ENCODE results near the gene ZPBP2. TPM values are rescaled to one million over a fixed set of nuclear protein-coding genes. Genes with fewer than 3 reads are reported as not detected.
"Not testable (repeated sequence)": the region's sequence is repeated elsewhere in the genome, so short reads cannot be mapped to it uniquely, and the experiment has no call there.

Gene ZPBP2
- total RNA-seq, 4 donors from 2014 or later, result not detected

DNA sequence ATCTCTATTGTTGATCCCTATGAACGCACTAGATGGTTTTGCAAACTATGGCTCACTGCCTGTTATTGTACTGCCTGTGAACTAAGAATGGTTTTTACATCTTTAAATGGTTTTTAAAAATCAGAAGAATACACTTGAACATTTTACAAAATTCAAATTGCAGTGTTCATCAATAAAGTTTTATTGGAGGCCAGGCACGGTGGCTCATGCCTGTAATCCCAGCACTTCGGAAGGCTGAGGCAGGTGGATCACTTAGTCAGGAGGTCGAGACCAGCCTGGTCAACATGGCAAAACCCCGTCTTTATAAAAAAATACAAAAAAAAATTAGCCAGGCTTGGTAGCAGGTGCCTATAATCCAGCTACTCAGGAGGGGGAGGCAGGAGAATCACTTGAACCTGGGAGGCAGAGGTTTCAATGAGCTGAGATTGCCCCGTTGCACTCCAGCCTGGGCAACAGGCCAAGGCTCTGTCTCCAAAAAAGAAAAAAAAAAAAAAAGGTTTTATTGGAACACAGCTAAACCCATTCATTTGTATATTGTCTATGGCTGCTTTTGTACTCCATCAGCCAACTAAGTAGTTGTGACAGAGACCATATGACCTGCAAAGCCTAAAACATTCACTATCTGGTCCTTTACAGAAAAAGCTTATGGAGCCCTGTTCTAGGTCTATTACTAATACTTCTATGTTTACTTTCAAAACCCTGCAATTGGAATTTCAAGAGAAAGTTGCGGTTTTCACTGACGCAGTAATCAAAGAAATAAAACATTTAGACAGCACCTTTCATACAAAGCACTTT is 22.8 kb upstream of the ZPBP2 start:
- DNase-seq (ENCODE audit: extremely low spot score), result no peak
- H3K36me3 ChIP-seq, result no peaks in the 10 kb centered on the region
- intact Hi-C loops (cut with DNase I), result no loop called here
- TF ChIP-seq POLR2A (IDR thresholded peaks at IDR 0.05; ENCODE audit: low read depth), result no peak
- TF ChIP-seq, protein P1, sequence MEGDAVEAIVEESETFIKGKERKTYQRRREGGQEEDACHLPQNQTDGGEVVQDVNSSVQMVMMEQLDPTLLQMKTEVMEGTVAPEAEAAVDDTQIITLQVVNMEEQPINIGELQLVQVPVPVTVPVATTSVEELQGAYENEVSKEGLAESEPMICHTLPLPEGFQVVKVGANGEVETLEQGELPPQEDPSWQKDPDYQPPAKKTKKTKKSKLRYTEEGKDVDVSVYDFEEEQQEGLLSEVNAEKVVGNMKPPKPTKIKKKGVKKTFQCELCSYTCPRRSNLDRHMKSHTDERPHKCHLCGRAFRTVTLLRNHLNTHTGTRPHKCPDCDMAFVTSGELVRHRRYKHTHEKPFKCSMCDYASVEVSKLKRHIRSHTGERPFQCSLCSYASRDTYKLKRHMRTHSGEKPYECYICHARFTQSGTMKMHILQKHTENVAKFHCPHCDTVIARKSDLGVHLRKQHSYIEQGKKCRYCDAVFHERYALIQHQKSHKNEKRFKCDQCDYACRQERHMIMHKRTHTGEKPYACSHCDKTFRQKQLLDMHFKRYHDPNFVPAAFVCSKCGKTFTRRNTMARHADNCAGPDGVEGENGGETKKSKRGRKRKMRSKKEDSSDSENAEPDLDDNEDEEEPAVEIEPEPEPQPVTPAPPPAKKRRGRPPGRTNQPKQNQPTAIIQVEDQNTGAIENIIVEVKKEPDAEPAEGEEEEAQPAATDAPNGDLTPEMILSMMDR (IDR thresholded peaks at IDR 0.05), result no peak
- TF ChIP-seq POLR2AphosphoS5 (IDR thresholded peaks at IDR 0.05), result no peak
- no peak for TF ChIP-seq EP300 (IDR thresholded peaks at IDR 0.05)
- H3K9me3 ChIP-seq, result no peaks in the 10 kb centered on the region
- H3K27ac ChIP-seq (replicated peaks in 1 of 4), result no peak overlapping the region
- WGBS, result 67% methylated on average over 8 of the region's 8 CpGs
- H3K4me3 ChIP-seq, result no peak overlapping the region
- H3K27me3 ChIP-seq, result peaks cover 0 to 83% (median 0%) of the 10 kb centered on the region in 4 donors
- no peaks in the 10 kb centered on the region for H3K4me1 ChIP-seq

DNA sequence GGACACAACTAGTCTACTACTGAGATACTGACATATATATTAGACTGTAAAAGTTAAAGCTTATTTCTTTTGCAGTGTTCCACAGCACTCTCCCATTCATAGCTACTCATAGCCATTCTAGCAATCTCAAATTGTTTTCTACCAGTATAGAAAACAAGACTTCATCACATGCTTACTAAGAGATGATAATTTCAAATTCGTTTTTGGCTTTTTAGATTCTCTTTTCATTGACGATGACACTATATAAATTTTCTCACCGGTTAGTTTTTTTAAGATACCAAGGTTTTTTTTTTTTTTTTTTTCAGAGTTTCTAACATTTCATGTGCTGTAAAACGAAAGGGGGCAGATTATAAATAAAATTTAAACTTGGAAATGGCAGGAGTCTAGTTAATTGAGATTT is 21.8 kb upstream of the ZPBP2 start:
- peaks cover 0 to 76% (median 0%) of the 10 kb centered on the region in 4 donors for H3K27me3 ChIP-seq
- H3K4me3 ChIP-seq, result no peak overlapping the region
- H3K36me3 ChIP-seq, result no peaks in the 10 kb centered on the region
- TF ChIP-seq POLR2AphosphoS5 (IDR thresholded peaks at IDR 0.05), result no peak
- TF ChIP-seq EP300 (IDR thresholded peaks at IDR 0.05), result no peak
- TF ChIP-seq, protein P1 (IDR thresholded peaks at IDR 0.05), result no peak
- TF ChIP-seq POLR2A (IDR thresholded peaks at IDR 0.05; ENCODE audit: low read depth), result no peak
- no peak overlapping the region for H3K27ac ChIP-seq (replicated peaks in 1 of 4)
- H3K4me1 ChIP-seq, result no peaks in the 10 kb centered on the region
- H3K9me3 ChIP-seq, result no peaks in the 10 kb centered on the region
- WGBS, result 70% methylated on average over 4 of the region's 4 CpGs
- DNase-seq (ENCODE audit: extremely low spot score), result no peak
- intact Hi-C loops (cut with DNase I), result no loop called here

DNA sequence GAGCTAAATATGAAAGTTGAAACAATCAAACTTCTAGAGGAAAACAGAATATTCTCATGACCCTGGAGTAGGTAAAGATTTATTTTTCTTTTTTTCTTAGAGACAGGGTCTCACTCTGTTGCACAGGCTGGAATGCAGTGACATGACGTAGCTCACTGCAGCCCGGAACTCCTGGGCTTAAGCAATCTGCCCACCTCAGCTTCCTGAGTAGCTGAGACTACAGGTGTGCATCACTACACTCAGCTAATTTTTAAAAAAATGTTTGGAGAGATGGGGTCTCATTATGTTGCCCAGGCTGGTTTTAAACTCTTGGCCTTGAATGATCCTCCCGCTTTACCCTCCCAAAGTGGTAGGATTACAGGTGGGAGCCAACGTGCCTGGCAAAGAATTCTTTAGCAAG is 19.4 kb upstream of the ZPBP2 start:
- no peaks in the 10 kb centered on the region for H3K4me1 ChIP-seq
- no peak overlapping the region for H3K27ac ChIP-seq (replicated peaks in 1 of 4)
- peaks cover 0 to 69% (median 0%) of the 10 kb centered on the region in 4 donors for H3K27me3 ChIP-seq
- intact Hi-C loops (cut with DNase I), result no loop called here
- no peak for TF ChIP-seq EP300 (IDR thresholded peaks at IDR 0.05)
- TF ChIP-seq, protein P1 (IDR thresholded peaks at IDR 0.05), result no peak
- TF ChIP-seq POLR2AphosphoS5 (IDR thresholded peaks at IDR 0.05), result no peak
- no peak for TF ChIP-seq POLR2A (IDR thresholded peaks at IDR 0.05; ENCODE audit: low read depth)
- no peaks in the 10 kb centered on the region for H3K36me3 ChIP-seq
- WGBS, result 47% methylated on average over 4 of the region's 4 CpGs
- H3K9me3 ChIP-seq, result no peaks in the 10 kb centered on the region
- no peak overlapping the region for H3K4me3 ChIP-seq
- no peak for DNase-seq (ENCODE audit: extremely low spot score)

DNA sequence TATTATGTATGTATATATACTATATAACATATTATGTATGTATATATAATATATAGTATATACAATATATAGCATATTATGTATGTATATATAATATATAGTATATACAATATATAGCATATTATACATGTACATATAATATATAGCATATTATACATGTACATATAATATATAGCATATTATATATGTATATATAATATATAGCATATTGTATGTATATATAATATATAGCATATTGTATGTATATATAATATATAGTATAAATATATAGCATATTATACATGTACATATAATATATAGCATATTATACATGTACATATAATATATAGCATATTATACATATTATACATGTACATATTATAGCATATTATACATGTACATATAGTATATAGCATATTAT is 17.8 kb upstream of the ZPBP2 start:
- H3K4me1 ChIP-seq; DNase-seq (ENCODE audit: extremely low spot score); H3K36me3 ChIP-seq; H3K27ac ChIP-seq (replicated peaks in 1 of 4); H3K4me3 ChIP-seq; intact Hi-C loops (cut with DNase I); H3K9me3 ChIP-seq: not testable (repeated sequence)
- H3K27me3 ChIP-seq, result peaks cover 0 to 59% (median 0%) of the 10 kb centered on the region in 4 donors

DNA sequence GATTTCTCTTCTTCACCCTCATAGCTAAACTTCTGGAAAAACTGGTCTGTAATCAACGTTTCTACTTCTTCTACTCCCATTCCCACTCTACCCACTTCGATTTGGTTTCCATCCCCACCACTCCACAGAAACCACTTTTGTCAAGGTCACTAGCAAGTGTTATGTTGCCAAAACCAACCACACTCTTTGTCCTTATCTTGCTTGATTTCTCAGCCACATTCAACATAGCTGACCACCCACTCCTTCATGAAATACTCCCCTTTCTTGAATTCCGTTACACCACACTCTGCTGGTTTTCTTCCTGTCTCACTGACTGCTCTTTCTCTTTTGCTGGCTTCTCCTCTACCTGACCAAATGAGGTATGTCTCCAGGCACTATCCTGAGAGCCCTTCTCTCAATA is 15.8 kb upstream of the ZPBP2 start:
- Histone ChIP-seq H3K4me1 (no peaks in the 10 kb centered on the region), H3K36me3 (no peaks in the 10 kb centered on the region), H3K27me3 (peaks cover 0 to 42% (median 0%) of the 10 kb centered on the region in 4 donors), H3K27ac (replicated peaks in 1 of 4) (no peak overlapping the region), H3K4me3 (no peak overlapping the region), H3K9me3 (no peaks in the 10 kb centered on the region)
- WGBS, result 56% methylated on average over 3 of the region's 3 CpGs
- intact Hi-C loops (cut with DNase I), result no loop called here
- DNase-seq (ENCODE audit: extremely low spot score), result no peak
- no peak for TF ChIP-seq POLR2AphosphoS5 (IDR thresholded peaks at IDR 0.05)

DNA sequence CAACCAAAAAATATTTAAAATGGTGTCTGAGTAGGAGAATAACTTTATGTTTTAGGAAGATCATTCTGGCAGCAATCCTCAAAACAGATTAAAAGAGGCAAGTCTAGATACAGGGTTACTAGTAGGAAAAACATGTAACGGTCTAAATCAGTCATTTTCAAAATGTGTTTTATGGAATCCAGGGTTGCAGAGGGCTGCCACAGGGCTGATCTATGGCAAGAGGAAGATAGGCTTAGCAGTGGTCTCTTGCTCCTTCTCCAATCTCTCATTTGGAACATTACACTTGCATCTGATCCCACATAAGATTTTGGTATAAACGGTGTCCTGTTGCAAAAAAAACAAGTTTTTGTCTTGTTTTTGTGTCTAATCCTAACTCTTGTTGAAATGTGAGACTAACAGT is 13.1 kb upstream of the ZPBP2 start:
- no peak overlapping the region for H3K4me3 ChIP-seq
- TF ChIP-seq POLR2AphosphoS5 (IDR thresholded peaks at IDR 0.05), result no peak
- no peak for TF ChIP-seq EP300 (IDR thresholded peaks at IDR 0.05)
- no peak for TF ChIP-seq POLR2A (IDR thresholded peaks at IDR 0.05; ENCODE audit: low read depth)
- TF ChIP-seq, protein P1 (IDR thresholded peaks at IDR 0.05), result no peak
- H3K4me1 ChIP-seq, result no peaks in the 10 kb centered on the region
- peaks cover 0 to 34% (median 0%) of the 10 kb centered on the region in 4 donors for H3K27me3 ChIP-seq
- 83% methylated on average over 2 of the region's 2 CpGs for WGBS
- H3K9me3 ChIP-seq, result no peaks in the 10 kb centered on the region
- intact Hi-C loops (cut with DNase I), result no loop called here
- no peaks in the 10 kb centered on the region for H3K36me3 ChIP-seq
- DNase-seq (ENCODE audit: extremely low spot score), result no peak
- no peak overlapping the region for H3K27ac ChIP-seq (replicated peaks in 1 of 4)

DNA sequence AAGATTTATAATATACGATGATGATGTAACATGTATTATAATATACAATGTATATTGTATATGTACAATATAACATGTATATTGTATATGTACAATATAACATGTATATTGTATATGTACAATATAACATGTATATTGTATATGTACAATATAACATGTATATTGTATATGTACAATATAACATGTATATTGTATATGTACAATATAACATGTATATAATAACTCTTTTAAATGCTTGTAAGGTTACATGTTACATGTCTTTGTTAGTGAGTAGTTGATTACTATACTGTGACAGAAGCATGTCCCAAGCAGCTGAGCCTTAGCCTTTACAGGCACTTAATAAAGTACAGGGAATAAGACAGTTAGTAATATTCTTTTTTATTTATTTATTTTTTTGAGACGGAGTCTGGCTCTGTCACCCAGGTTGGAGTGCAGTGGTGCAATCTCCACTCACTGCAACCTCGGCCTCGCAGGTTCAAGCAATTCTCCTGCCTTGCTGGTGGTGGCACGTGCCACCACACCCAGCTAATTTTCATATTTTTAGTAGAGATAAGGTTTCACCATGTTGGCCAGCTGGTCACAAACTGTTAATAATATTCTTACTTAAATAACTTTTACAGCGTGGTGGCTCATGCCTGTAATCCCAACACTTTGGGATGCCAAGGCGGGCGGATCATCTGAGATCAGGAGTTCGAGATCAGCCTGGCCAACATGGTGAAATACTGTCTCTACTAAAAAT is 11.9 kb upstream of the ZPBP2 start:
- DNase-seq (ENCODE audit: extremely low spot score); H3K36me3 ChIP-seq; H3K27ac ChIP-seq (replicated peaks in 1 of 4); intact Hi-C loops (cut with DNase I); H3K9me3 ChIP-seq; H3K4me3 ChIP-seq; H3K4me1 ChIP-seq: not testable (repeated sequence)
- peaks cover 0 to 44% (median 0%) of the 10 kb centered on the region in 4 donors for H3K27me3 ChIP-seq
- WGBS, result 86% methylated on average over 9 of the region's 9 CpGs
